Measurements from ENCODE around the gene FILIP1L. TPM values are rescaled to one million over a fixed set of nuclear protein-coding genes. Genes with fewer than 3 reads are reported as not detected.

Gene FILIP1L
- total and polyA plus RNA-seq, 2 donors from 2014 or later: 5.5 to 25.5 TPM

DNA sequence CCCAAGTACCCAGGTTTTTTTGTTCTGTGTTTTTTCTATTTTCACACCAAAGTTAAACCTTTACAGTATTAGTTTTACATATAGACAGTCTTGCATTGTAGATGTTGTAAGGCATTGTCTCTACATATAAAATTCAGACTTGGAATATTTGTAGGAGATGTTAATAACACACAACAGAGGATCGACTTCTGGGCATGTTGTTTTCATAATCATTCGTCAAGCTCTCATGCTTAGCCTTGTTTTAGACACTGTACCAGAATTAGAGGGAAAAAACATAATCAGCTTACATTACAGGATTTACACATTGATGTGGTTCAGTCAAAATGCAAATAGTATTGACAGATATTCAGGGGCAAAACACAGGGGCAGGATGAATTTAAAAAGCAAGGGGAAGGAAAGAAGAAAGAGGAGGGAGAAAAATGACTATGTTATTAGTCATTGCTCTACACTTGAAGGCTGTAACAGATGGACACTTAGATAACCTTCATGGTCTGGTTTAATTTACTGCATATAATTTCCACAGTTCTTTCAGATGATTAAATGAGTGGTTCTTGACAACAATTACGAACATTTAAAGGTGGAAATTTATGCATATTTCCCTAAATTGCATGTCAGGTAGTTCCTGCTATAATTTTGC, 289.2 kb downstream of the FILIP1L start:
- intact Hi-C loops (cut with DNase I): no loop called here
- Histone ChIP-seq H3K27me3 (ENCODE audit: control insufficient read depth, insufficient read depth, low read length) (no peaks in the 10 kb centered on the region), H3K36me3 (ENCODE audit: control insufficient read depth in 2 of 3, insufficient read depth in 3 of 3, low read length in 3 of 3) (no peaks in the 10 kb centered on the region), H3K9ac (ENCODE audit: low read length in 3 of 3) (no peak overlapping the region), H3K9me3 (ENCODE audit: control insufficient read depth in 2 of 3, insufficient read depth in 1 of 3, low read length in 3 of 3) (no peaks in the 10 kb centered on the region), H3K4me1 (ENCODE audit: control insufficient read depth in 2 of 3, insufficient read depth in 2 of 3, low read depth in 1 of 3, low read length in 3 of 3) (no peaks in the 10 kb centered on the region), H3K4me3 (ENCODE audit: low read length in 3 of 3) (no peak overlapping the region), H3K27ac (ENCODE audit: low read depth in 2 of 2, low read length in 2 of 2) (no peak overlapping the region)
- TF ChIP-seq, protein P1, sequence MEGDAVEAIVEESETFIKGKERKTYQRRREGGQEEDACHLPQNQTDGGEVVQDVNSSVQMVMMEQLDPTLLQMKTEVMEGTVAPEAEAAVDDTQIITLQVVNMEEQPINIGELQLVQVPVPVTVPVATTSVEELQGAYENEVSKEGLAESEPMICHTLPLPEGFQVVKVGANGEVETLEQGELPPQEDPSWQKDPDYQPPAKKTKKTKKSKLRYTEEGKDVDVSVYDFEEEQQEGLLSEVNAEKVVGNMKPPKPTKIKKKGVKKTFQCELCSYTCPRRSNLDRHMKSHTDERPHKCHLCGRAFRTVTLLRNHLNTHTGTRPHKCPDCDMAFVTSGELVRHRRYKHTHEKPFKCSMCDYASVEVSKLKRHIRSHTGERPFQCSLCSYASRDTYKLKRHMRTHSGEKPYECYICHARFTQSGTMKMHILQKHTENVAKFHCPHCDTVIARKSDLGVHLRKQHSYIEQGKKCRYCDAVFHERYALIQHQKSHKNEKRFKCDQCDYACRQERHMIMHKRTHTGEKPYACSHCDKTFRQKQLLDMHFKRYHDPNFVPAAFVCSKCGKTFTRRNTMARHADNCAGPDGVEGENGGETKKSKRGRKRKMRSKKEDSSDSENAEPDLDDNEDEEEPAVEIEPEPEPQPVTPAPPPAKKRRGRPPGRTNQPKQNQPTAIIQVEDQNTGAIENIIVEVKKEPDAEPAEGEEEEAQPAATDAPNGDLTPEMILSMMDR (IDR thresholded peaks at IDR 0.05; ENCODE audit: borderline replicate concordance, extremely low read depth, insufficient read depth): no peak
- DNase-seq (no peak), FAIRE-seq (no peak)

- H3K27me3 ChIP-seq (ENCODE audit: control insufficient read depth, insufficient read depth, low read length): no peaks in the 10 kb centered on the region
- H3K36me3 ChIP-seq (ENCODE audit: control insufficient read depth in 2 of 3, insufficient read depth in 3 of 3, low read length in 3 of 3): no peaks in the 10 kb centered on the region
- intact Hi-C loops (cut with DNase I): no loop called here
- no peak for DNase-seq
- H3K9ac ChIP-seq (ENCODE audit: low read length in 3 of 3): no peak overlapping the region
- no peaks in the 10 kb centered on the region for H3K9me3 ChIP-seq (ENCODE audit: control insufficient read depth in 2 of 3, insufficient read depth in 1 of 3, low read length in 3 of 3)
- H3K4me3 ChIP-seq (ENCODE audit: low read length in 3 of 3): no peak overlapping the region
- H3K27ac ChIP-seq (ENCODE audit: low read depth in 2 of 2, low read length in 2 of 2): no peak overlapping the region
- H3K4me1 ChIP-seq (ENCODE audit: control insufficient read depth in 2 of 3, insufficient read depth in 2 of 3, low read depth in 1 of 3, low read length in 3 of 3): no peaks in the 10 kb centered on the region
- TF ChIP-seq, protein P1 (IDR thresholded peaks at IDR 0.05; ENCODE audit: borderline replicate concordance, extremely low read depth, insufficient read depth): no peak
- FAIRE-seq: no peak
Observed at GRCh38 chr3:99823723-99824711, 290.3 kb downstream of the FILIP1L start.

DNA sequence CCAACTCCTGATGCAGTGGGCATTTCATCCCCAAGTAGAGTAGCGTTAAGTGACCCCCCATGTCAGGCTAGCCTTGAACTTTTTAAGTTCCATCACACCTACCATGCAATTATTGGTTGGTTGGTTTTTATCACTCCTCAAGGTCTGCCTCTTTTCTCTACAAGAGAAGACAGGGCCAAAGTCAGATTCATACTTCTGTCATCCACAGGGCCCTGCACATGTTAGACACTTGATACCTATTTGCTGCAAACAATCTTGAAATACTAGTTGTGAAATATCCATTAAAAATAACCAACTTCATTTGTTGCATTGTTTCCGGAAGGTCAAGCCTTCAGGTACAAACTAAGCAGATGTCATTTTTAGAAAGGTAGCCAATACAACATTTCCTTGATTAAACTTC, 295.5 kb downstream of the FILIP1L start:
- Histone ChIP-seq H3K4me1 (ENCODE audit: control insufficient read depth in 2 of 3, insufficient read depth in 2 of 3, low read depth in 1 of 3, low read length in 3 of 3) (peaks cover 0 to 13% (median 0%) of the 10 kb centered on the region in 3 donors), H3K9me3 (ENCODE audit: control insufficient read depth in 2 of 3, insufficient read depth in 1 of 3, low read length in 3 of 3) (no peaks in the 10 kb centered on the region), H3K36me3 (ENCODE audit: control insufficient read depth in 2 of 3, insufficient read depth in 3 of 3, low read length in 3 of 3) (no peaks in the 10 kb centered on the region), H3K9ac (ENCODE audit: low read length in 3 of 3) (no peak overlapping the region), H3K27ac (ENCODE audit: low read depth in 2 of 2, low read length in 2 of 2) (no peak overlapping the region), H3K27me3 (ENCODE audit: control insufficient read depth, insufficient read depth, low read length) (no peaks in the 10 kb centered on the region), H3K4me3 (ENCODE audit: low read length in 3 of 3) (peak overlapping the region in 2 of 3 donors; percentile 88 to 96)
- TF ChIP-seq, protein P1 (IDR thresholded peaks at IDR 0.05; ENCODE audit: borderline replicate concordance, extremely low read depth, insufficient read depth): no peak
- intact Hi-C loops (cut with DNase I): no loop called here
- DNase-seq (no peak), FAIRE-seq (no peak)
